NT2/D1 (cell line): ENCODE measurements around the gene OR6F1.

Experiments used
- SUZ12 ChIP-seq: IDR thresholded peaks from 2 replicates; pipeline ENCODE4 v1.6.1; 2011; ENCODE audit not compliant: insufficient read length, insufficient read depth; ENCODE audit errors: extremely low read depth
- YY1 ChIP-seq: IDR thresholded peaks from 2 replicates; pipeline ENCODE4 v1.6.1; 2011; ENCODE audit not compliant: insufficient read length, insufficient read depth
- ZNF274 ChIP-seq: IDR thresholded peaks from 2 replicates; pipeline ENCODE4 v1.6.1; 2011; ENCODE audit warnings: mild to moderate bottlenecking, low read depth, low read length

- TF ChIP-seq SUZ12 (no peak), YY1 (no peak), ZNF274 (no peak)
Observed at GRCh38 chr1:247746391-247746935, 30.0 kb upstream of the OR6F1 start.
